ENCODE data around the gene SUSD4. TPM values are rescaled to one million over a fixed set of nuclear protein-coding genes. Genes with fewer than 3 reads are reported as not detected.

SUSD4 gene
- total and polyA plus RNA-seq, 10 of the 15 experiments (the other 5 are each of a cell fraction or from before 2014, with no cell fraction given): 0.13 to 1.1 (median 0.26) TPM; not detected in 3

GRCh38 chr1:223217781-223218180 lies 146.2 kb downstream of the SUSD4 start:
- Histone ChIP-seq H3K27me3 (replicated peaks in 1 of 2; ENCODE audit: control insufficient read depth in 2 of 2, insufficient read depth in 2 of 2, low read length in 1 of 2) (no peaks in the 10 kb centered on the region; a peak in 1 of 4 replicates), H4K20me1 (ENCODE audit: control insufficient read depth, insufficient read depth) (no peaks in the 10 kb centered on the region), H2AFZ (ENCODE audit: control insufficient read depth, low read depth, low read length) (no peak overlapping the region), H3K4me3 (no peak overlapping the region), H3K79me2 (ENCODE audit: control insufficient read depth, insufficient read depth, low read length) (no peaks in the 10 kb centered on the region), H3K36me3 (ENCODE audit: control insufficient read depth in 2 of 2, insufficient read depth in 2 of 2, low read length in 1 of 2) (no peaks in the 10 kb centered on the region), H3K4me1 (ENCODE audit: control insufficient read depth, insufficient read depth, low read length) (no peaks in the 10 kb centered on the region), H3K9ac (ENCODE audit: control insufficient read depth, insufficient read depth, low read length) (no peak overlapping the region), H3K27ac (ENCODE audit: control insufficient read depth, insufficient read depth) (no peak overlapping the region), H3K9me3 (replicated peaks; ENCODE audit: control insufficient read depth, insufficient read depth, low read length) (peaks cover 3% of the 10 kb centered on the region; the same call in 1 of the 3 replicates), H3K4me2 (ENCODE audit: control insufficient read depth, insufficient read depth) (no peak overlapping the region)
- FAIRE-seq: no peak
- intact Hi-C loops (cut with micrococcal nuclease; ENCODE audit: unreplicated experiment) (no loop called here), in situ Hi-C loops (cut with MboI) (no loop called here)
- CTCF ChIA-PET: interaction anchor here (1.4 kb wide), 1 partner anchor 84 kb away, joined by 4 read pairs; no protein-coding TSS in a partner anchor
- RAD21 ChIA-PET (ENCODE audit: unreplicated experiment): no interaction called here
- DNase-seq (ENCODE audit: low read depth, low spot score): no peak
- WGBS (ENCODE audit: insufficient coverage, insufficient replicate concordance, low lambda C conversion rate, missing lambda C conversion rate): 7% methylated on average over 4 of the region's 4 CpGs
- POLR2A ChIA-PET: no interaction called here
- no peak for ATAC-seq
- SMC1A ChIA-PET (ENCODE audit: uncharacterized antibody, unreplicated experiment): interaction anchor here (1.0 to 1.1 kb wide), 2 partner anchors 10 to 12 kb away, joined by 3 read pairs; no protein-coding TSS in a partner anchor
- BruUV-seq (replicated peaks): no TSS peak
- TF ChIP-seq USF2 (IDR thresholded peaks at IDR 0.05; ENCODE audit: borderline replicate concordance, low read depth, low read length) (no peak), NFIC (IDR thresholded peaks at IDR 0.05; ENCODE audit: low read depth, low read length) (no peak), ZSCAN29 (IDR thresholded peaks at IDR 0.05) (no peak), RELB (IDR thresholded peaks at IDR 0.05; ENCODE audit: low read depth) (no peak), E2F4 (IDR thresholded peaks at IDR 0.05; ENCODE audit: low read depth, low read length) (no peak), ETV6 (conservative IDR thresholded peaks at IDR 0.05 in 1 of 2, IDR thresholded peaks at IDR 0.05 in 1 of 2; ENCODE audit: borderline replicate concordance in 1 of 2, low read depth in 1 of 2) (no peak), REST (IDR thresholded peaks at IDR 0.05; ENCODE audit: low read depth, low read length) (no peak), ATF3 (IDR thresholded peaks at IDR 0.05; ENCODE audit: borderline replicate concordance, extremely low read depth, low read depth, low read length) (no peak), FOXM1 (IDR thresholded peaks at IDR 0.05; ENCODE audit: low read depth, low read length) (no peak), HDAC6 (IDR thresholded peaks at IDR 0.05; ENCODE audit: unreplicated experiment) (no peak), TARDBP (IDR thresholded peaks at IDR 0.05; ENCODE audit: borderline replicate concordance) (no peak), CREM (IDR thresholded peaks at IDR 0.05; ENCODE audit: low read depth) (no peak)

Data from GM12878 (cell line).